Measurements from ENCODE around the gene ANK2. TPM values are rescaled to one million over a fixed set of nuclear protein-coding genes. Genes with fewer than 3 reads are reported as not detected.
A peak's percentile ranks its signal among the peaks of the same experiment; 100 is the strongest.

Gene ANK2
- total RNA-seq, 1 donor from 2014 or later = 112 TPM

- no peak for DNase-seq (ENCODE audit: low read depth)
Measured at GRCh38 chr4:113330200-113330599, 280.7 kb downstream of the ANK2 start.

GRCh38 chr4:113331811-113332210, 282.4 kb downstream of the ANK2 start:
- DNase-seq (ENCODE audit: low read depth) = no peak

- no peak for DNase-seq (ENCODE audit: low read depth)
Measured at GRCh38 chr4:113332701-113333100, 283.2 kb downstream of the ANK2 start.

- no peak for DNase-seq (ENCODE audit: low read depth)
Measured at GRCh38 chr4:113335746-113336145, 286.3 kb downstream of the ANK2 start.

GRCh38 chr4:113336556-113336955, 287.1 kb downstream of the ANK2 start:
- DNase-seq (ENCODE audit: low read depth) = no peak

GRCh38 chr4:113339430-113339813, 290.0 kb downstream of the ANK2 start:
- DNase-seq (ENCODE audit: low read depth) = peak; percentile 24

GRCh38 chr4:113344100-113344499, 294.6 kb downstream of the ANK2 start:
- DNase-seq (ENCODE audit: low read depth) = no peak

GRCh38 chr4:113347245-113347644, 297.8 kb downstream of the ANK2 start:
- no peak for DNase-seq (ENCODE audit: low read depth)

- no peak for DNase-seq (ENCODE audit: low read depth)
Measured at GRCh38 chr4:113349430-113349829, 300.0 kb downstream of the ANK2 start.

GRCh38 chr4:113350576-113350975, 301.1 kb downstream of the ANK2 start:
- DNase-seq (ENCODE audit: low read depth) = peak; percentile 9

GRCh38 chr4:113355550-113356371, 306.3 kb downstream of the ANK2 start:
- peak; percentile 96 for DNase-seq (ENCODE audit: low read depth)

GRCh38 chr4:113356453-113356852, 307.0 kb downstream of the ANK2 start:
- no peak for DNase-seq (ENCODE audit: low read depth)

GRCh38 chr4:113358784-113359183, 309.3 kb downstream of the ANK2 start:
- DNase-seq (ENCODE audit: low read depth) = no peak

GRCh38 chr4:113365377-113365776, 315.9 kb downstream of the ANK2 start:
- no peak for DNase-seq (ENCODE audit: low read depth)

- DNase-seq (ENCODE audit: low read depth) = no peak
Measured at GRCh38 chr4:113368056-113368455, 318.6 kb downstream of the ANK2 start.

GRCh38 chr4:113371111-113371510, 321.7 kb downstream of the ANK2 start:
- DNase-seq (ENCODE audit: low read depth) = no peak

- no peak for DNase-seq (ENCODE audit: low read depth)
Measured at GRCh38 chr4:113375964-113376666, 326.7 kb downstream of the ANK2 start.

GRCh38 chr4:113378836-113379235, 329.4 kb downstream of the ANK2 start:
- DNase-seq (ENCODE audit: low read depth) = no peak

GRCh38 chr4:113382704-113383103, 333.3 kb downstream of the ANK2 start:
- DNase-seq (ENCODE audit: low read depth) = no peak

GRCh38 chr4:113383111-113383785, 333.8 kb downstream of the ANK2 start:
- peak; percentile 72 for DNase-seq (ENCODE audit: low read depth)

GRCh38 chr4:113384600-113384999, 335.1 kb downstream of the ANK2 start:
- DNase-seq (ENCODE audit: low read depth) = peak; percentile 37

- no peak for DNase-seq (ENCODE audit: low read depth)
Measured at GRCh38 chr4:113385281-113385899, 335.9 kb downstream of the ANK2 start.
